ENCODE data around the gene TMPRSS3.

GRCh38 chr21:42381347-42381984, 14.4 kb downstream of the TMPRSS3 start:
- TF ChIP-seq CTCF (IDR thresholded peaks at IDR 0.05) (peak; percentile 71), ZFX (IDR thresholded peaks at IDR 0.05; ENCODE audit: borderline replicate concordance) (no peak)

Measured in 22Rv1 (cell line).